Stomach (tissue), 4 donors: ENCODE results near the gene WDR45B.

Experiments
- CTCF ChIP-seq, 7 experiments: fragments of 450-650 bp in 4 of 7; fragments of 200-600 bp in 3 of 7; sonication (generic) in 3 of 7; IDR thresholded peaks; one replicate each; pipeline ENCODE4 v1.5.1; 2016 to 2019; ENCODE audit warnings: antibody characterized with exemption in 7 of 7, control low read depth in 2 of 7, mild to moderate bottlenecking in 1 of 7
- EP300 ChIP-seq: sonication (generic); formaldehyde crosslinking; IDR thresholded peaks from one replicate; pipeline ENCODE4 v1.6.1; 2017; ENCODE audit warnings: antibody characterized with exemption
- POLR2A ChIP-seq, 4 donors: fragments of 450-650 bp; IDR thresholded peaks; one replicate each; pipeline ENCODE4 v1.6.1; 2016; ENCODE audit warnings: antibody characterized with exemption in 4 of 4, control low read depth in 2 of 4, mild to moderate bottlenecking in 1 of 4, moderate library complexity in 1 of 4
- POLR2AphosphoS5 ChIP-seq, 3 donors: sonication (generic); formaldehyde crosslinking; IDR thresholded peaks; one replicate each; pipeline ENCODE4 v1.6.1; 2016; ENCODE audit warnings: antibody characterized with exemption in 3 of 3

GRCh38 chr17:82638183-82638773 lies 10.0 kb downstream of the WDR45B start:
- TF ChIP-seq CTCF (IDR thresholded peaks at IDR 0.05) = no peak
- TF ChIP-seq POLR2A (IDR thresholded peaks at IDR 0.05) = no peak
- TF ChIP-seq EP300 = no peak
- TF ChIP-seq POLR2AphosphoS5 (IDR thresholded peaks at IDR 0.05) = no peak
